Breast epithelium (tissue), 3 donors: ENCODE results near the gene EPS8L3.

Experiments used
- CTCF ChIP-seq, 3 donors: fragments of 450-650 bp; IDR thresholded peaks; one replicate each; pipeline ENCODE4 v1.5.1; 2016 to 2017; ENCODE audit warnings: antibody characterized with exemption in 3 of 3, mild to moderate bottlenecking in 3 of 3, moderate library complexity in 3 of 3
- POLR2A ChIP-seq: fragments of 450-650 bp; IDR thresholded peaks from one replicate; pipeline ENCODE4 v1.6.1; 2016; ENCODE audit warnings: antibody characterized with exemption, mild to moderate bottlenecking, moderate library complexity
- POLR2AphosphoS5 ChIP-seq, 3 donors: sonication (generic); formaldehyde crosslinking; IDR thresholded peaks; one replicate each; pipeline ENCODE4 v1.6.1; 2017; ENCODE audit warnings: antibody characterized with exemption in 3 of 3

DNA sequence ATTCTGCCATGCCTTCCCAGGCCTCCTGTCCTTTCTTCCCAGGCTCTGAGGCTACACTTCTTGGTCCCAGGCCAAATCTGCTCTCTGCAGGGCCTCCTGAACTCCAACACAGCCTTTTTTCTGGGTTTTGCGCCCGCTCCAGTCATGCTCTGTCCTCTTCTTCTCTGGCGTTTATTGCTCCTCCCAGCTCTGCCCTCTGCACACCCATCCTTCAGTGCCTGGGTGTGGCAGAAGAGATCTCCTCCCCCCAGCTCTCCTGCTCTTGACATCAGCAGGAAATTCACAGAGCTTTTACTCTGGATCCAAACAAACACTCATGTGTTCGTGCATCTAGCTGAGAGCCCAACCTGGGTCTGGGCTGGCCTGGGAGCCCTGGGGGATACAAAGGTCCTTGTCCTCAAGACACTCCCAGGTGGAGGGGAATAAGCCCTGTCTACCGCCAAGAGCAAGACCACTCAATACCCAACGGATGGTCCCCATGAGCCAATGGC, 22.9 kb upstream of the EPS8L3 start:
- TF ChIP-seq CTCF (IDR thresholded peaks at IDR 0.05): no peak
- no peak for TF ChIP-seq POLR2A
- no peak for TF ChIP-seq POLR2AphosphoS5 (IDR thresholded peaks at IDR 0.05)
